ENCODE measurements around the gene OTUB1.

DNA sequence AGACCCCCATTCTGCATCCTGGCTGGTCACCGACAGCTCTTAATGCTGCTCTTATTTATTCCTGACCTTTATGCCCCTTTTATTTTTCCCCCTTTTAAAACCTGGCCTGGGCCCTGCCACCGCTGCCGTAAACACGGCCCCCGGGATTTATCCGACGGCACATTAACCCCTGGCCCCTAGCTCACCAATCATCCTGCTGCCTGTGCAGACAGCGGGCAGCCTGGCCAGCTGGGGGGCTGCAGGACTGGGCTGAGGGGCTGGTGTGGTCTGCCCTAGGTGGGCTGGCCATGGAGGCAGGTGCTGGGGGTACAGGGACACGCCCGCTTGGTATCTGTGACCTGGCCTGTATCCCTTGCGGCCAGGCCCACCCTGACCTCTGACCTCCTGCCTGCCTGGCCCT, 28.1 kb downstream of the OTUB1 start:
- TF ChIP-seq, protein P1, sequence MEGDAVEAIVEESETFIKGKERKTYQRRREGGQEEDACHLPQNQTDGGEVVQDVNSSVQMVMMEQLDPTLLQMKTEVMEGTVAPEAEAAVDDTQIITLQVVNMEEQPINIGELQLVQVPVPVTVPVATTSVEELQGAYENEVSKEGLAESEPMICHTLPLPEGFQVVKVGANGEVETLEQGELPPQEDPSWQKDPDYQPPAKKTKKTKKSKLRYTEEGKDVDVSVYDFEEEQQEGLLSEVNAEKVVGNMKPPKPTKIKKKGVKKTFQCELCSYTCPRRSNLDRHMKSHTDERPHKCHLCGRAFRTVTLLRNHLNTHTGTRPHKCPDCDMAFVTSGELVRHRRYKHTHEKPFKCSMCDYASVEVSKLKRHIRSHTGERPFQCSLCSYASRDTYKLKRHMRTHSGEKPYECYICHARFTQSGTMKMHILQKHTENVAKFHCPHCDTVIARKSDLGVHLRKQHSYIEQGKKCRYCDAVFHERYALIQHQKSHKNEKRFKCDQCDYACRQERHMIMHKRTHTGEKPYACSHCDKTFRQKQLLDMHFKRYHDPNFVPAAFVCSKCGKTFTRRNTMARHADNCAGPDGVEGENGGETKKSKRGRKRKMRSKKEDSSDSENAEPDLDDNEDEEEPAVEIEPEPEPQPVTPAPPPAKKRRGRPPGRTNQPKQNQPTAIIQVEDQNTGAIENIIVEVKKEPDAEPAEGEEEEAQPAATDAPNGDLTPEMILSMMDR (conservative IDR thresholded peaks at IDR 0.05; ENCODE audit: low read depth, low read length) = no peak
- TF ChIP-seq RFX5 (IDR thresholded peaks at IDR 0.05; ENCODE audit: low read depth, low read length) (no peak), CEBPB (IDR thresholded peaks at IDR 0.05; ENCODE audit: low read depth, low read length) (no peak)
